BE2C (cell line): ENCODE results near the gene ERCC2.
A peak's percentile ranks its signal among the peaks of the same experiment; 100 is the strongest.

Experiments
- DNase-seq: peaks from one replicate; pipeline ENCODE4 v3.0.0-alpha.2; 2020
- H3K27me3 ChIP-seq: fragments of 250-450 bp; sonication (Bioruptor Pico); 2 replicates; pipeline ENCODE4 v1.5.1; 2020; ENCODE audit warnings: mild to moderate bottlenecking
- H3K36me3 ChIP-seq: fragments of 250-450 bp; sonication (Bioruptor Pico); 2 replicates; pipeline ENCODE4 v1.5.1; 2020; ENCODE audit warnings: mild to moderate bottlenecking
- H3K4me1 ChIP-seq: fragments of 250-450 bp; sonication (Bioruptor Pico); 2 replicates; pipeline ENCODE4 v1.5.1; 2020
- H3K4me3 ChIP-seq: 2 replicates; pipeline ENCODE4 v1.5.1; 2011; ENCODE audit warnings: low read depth, low read length
- H3K9me3 ChIP-seq: fragments of 250-450 bp; sonication (Bioruptor Pico); 2 replicates; pipeline ENCODE4 v1.5.1; 2020
- CTCF ChIP-seq: IDR thresholded peaks from 2 replicates; pipeline ENCODE4 v1.5.1; 2012; ENCODE audit warnings: mild to moderate bottlenecking, low read depth, low read length

The ERCC2 gene

DNA sequence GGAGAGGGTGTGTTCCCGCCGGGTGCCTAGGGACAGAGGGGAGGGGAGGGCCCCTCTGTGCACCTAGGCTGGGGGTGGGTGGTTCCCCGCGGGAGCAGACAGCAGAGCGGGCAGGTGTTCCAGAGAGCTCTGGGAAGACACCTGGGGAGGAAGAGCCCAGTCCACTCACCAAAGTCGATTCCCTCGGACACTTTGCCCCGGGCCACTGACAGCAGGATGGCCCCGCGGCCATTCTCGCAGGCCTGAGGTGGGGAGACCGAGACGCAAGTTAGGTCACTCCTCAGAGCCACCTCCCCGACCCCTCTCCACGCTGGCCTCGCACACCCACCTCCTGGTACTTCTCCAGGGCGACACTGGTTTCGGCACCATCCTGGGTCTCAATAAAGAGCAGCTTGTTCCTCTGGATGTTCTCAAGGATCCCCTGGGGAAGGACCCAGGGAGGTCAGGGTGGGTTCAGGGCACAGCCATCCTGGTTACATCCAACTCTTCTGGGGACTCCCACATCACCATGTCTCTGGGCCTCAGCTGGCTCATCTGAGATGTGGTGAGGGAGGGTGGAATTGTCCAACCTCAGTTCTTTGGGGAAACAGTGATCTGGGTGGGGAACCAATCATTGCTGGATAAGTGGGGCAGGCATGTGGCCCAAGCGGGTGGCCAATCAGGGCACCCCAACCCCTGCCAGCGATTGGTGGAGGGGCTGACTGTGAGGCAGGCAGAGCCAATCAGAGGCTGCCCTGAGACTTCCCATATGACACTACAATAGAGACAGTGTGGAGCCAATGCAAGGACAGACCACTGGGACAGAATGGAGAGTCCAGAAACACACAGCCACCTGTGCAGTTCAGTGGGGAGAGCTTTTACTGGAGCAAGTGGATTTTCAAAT lies 17.2 kb downstream of the ERCC2 start:
- Histone ChIP-seq H3K27me3 (peaks cover 2% of the 10 kb centered on the region; the same call in 1 of the 2 replicates), H3K4me1 (no peaks in the 10 kb centered on the region), H3K36me3 (peaks cover 7% of the 10 kb centered on the region; the same call in 1 of the 2 replicates), H3K4me3 (no peak overlapping the region), H3K9me3 (no peaks in the 10 kb centered on the region; the same call in 1 of the 2 replicates)
- DNase-seq: peak; percentile 48
- no peak for TF ChIP-seq CTCF

GRCh38 chr19:45352471-45352870 lies 17.9 kb downstream of the ERCC2 start:
- no peak overlapping the region for H3K4me3 ChIP-seq
- peaks cover 9% of the 10 kb centered on the region for H3K27me3 ChIP-seq
- no peak for TF ChIP-seq CTCF
- H3K9me3 ChIP-seq: no peaks in the 10 kb centered on the region; the same call in 1 of the 2 replicates
- DNase-seq: no peak
- H3K4me1 ChIP-seq: no peaks in the 10 kb centered on the region
- peaks cover 7% of the 10 kb centered on the region; the same call in 1 of the 2 replicates for H3K36me3 ChIP-seq

DNA sequence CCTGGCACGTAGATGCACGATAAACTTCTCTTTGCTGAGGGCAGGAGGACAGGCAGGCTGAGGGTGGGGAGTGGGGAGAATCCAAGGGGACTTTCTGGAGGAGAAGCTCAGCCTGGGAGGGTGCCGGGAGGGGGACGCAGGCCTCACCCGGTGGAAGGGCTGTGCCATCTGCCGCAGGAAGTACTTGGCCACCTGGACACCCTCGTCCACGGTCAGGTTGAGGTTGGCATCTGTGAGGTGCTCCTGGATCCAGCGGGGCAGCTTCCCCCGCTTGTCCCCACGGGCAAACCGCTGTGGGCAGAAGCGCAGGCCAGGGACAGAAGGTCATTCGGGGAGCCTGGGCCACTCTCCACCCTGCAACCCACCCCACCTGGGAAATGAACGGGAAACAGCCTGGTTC lies 18.3 kb downstream of the ERCC2 start:
- H3K27me3 ChIP-seq: peaks cover 11% of the 10 kb centered on the region
- DNase-seq: no peak
- TF ChIP-seq CTCF: no peak
- H3K9me3 ChIP-seq: no peaks in the 10 kb centered on the region; the same call in 1 of the 2 replicates
- peaks cover 7% of the 10 kb centered on the region; the same call in 1 of the 2 replicates for H3K36me3 ChIP-seq
- H3K4me1 ChIP-seq: no peaks in the 10 kb centered on the region
- H3K4me3 ChIP-seq: no peak overlapping the region

GRCh38 chr19:45351401-45351952 lies 18.9 kb downstream of the ERCC2 start:
- no peak for DNase-seq

DNA sequence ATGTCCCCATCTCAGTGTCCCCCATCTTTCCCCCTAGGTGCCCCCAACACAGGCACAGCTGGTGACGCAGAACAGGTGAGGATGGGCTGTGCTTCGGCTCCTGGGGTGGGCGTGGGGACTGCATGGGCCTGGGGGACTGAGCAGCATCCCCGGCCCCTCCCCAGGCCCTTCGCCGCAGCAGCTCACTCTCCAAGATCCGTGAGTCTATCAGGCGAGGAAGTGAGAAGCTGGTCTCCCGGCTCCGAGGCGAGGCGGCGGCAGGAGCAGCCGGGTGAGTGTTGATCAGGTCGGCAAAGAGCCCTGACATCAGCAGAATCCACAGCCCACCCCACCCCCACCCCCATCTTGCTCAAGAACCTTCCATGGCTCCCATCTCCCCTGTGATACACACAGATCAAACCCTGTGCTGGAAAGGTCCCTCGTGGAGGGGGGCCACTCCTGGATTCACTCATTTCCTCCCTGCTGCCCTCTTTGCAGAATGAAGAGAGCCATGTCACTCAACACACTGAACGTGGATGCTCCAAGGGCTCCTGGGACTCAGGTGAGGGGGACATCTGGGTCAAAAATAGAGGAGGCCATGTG lies 19.8 kb downstream of the ERCC2 start:
- H3K36me3 ChIP-seq: peaks cover 7% of the 10 kb centered on the region; the same call in 1 of the 2 replicates
- TF ChIP-seq CTCF: no peak
- H3K27me3 ChIP-seq: peaks cover 21% of the 10 kb centered on the region
- H3K4me3 ChIP-seq: no peak overlapping the region
- H3K9me3 ChIP-seq: no peaks in the 10 kb centered on the region
- no peaks in the 10 kb centered on the region for H3K4me1 ChIP-seq
- DNase-seq: no peak

More at GRCh38 chr19:45351401-45351952, 18.9 kb downstream of the ERCC2 start:
- no peak for TF ChIP-seq CTCF
- Histone ChIP-seq H3K9me3 (no peaks in the 10 kb centered on the region; the same call in 1 of the 2 replicates), H3K4me1 (no peaks in the 10 kb centered on the region), H3K4me3 (no peak overlapping the region), H3K36me3 (peaks cover 7% of the 10 kb centered on the region; the same call in 1 of the 2 replicates), H3K27me3 (peaks cover 16% of the 10 kb centered on the region)
